HG02571 (cell line): Measurements from ENCODE around the gene ACOXL.
"Not testable (repeated sequence)": the region's sequence is repeated elsewhere in the genome, so short reads cannot be mapped to it uniquely, and the experiment has no call there.

Experiments
- ATAC-seq: cut with Tn5 transposase; IDR thresholded peaks from one replicate; pipeline ENCODE4 v1.9.1; 2021; ENCODE audit warnings: mild to moderate bottlenecking, moderate library complexity; ENCODE audit not compliant: unreplicated experiment

Gene ACOXL

GRCh38 chr2:110732422-110733413 lies at the start of gene ACOXL:
TSS of gene ACOXL (plus strand) at chr2:110732573. CDS start at chr2:110768390, 35,817 bp downstream.
- no peak for ATAC-seq

DNA sequence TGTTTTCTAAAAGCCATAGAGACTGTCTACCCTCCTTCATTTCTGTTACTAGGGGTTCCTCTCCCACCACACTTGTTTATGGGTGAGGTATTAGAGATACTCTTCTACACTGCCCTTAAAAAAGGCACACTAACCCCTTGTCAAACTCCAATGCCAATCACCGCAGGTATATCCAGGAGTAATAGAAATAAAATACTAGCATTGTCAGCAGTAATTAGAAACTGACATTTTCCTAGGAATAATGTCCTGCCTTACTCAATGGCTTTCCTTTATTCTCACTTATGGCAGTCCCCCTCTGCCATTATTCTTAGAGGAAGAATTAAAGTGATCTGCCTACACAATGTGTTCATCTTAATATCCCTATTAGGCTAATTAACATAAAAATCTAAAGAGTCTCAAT lies 49.5 kb upstream of the ACOXL start:
- ATAC-seq, result no peak

DNA sequence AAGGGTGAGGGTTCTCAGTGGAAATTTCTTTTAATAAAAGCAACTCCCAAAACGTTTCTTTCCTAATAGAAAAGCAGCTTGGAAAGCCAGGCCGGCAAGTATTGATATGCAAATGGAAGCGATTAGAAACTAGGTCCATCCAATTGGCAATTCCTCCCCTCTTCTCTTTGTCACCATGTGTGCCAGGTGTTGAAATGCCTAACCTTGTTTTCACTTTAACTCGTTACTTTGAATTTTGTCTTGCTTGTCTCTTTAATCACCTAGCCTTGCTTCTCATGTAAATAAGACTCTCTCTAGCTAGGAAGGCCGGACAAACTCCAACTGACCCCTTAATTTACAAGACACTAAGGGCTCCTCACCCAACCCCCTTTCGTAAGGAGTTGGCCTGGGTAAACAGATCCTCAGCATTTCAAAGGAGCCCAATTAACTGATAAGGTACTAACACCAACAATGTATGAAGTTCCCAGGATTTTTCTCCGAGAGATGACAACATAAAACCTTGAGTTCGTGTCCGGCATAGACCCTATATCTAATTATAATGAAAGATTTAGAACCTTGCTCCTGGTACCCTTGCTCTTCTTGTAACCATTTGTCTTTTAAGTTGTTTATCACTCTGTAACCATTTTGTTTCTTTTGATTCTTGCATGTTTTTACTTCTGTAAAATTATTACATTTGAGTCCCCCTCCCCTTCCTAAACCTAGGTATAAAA lies 44.4 kb upstream of the ACOXL start:
- not testable (repeated sequence) for ATAC-seq

GRCh38 chr2:110688594-110689091 lies 43.7 kb upstream of the ACOXL start:
- no peak for ATAC-seq

GRCh38 chr2:110690083-110690965 lies 42.0 kb upstream of the ACOXL start:
- no peak for ATAC-seq

DNA sequence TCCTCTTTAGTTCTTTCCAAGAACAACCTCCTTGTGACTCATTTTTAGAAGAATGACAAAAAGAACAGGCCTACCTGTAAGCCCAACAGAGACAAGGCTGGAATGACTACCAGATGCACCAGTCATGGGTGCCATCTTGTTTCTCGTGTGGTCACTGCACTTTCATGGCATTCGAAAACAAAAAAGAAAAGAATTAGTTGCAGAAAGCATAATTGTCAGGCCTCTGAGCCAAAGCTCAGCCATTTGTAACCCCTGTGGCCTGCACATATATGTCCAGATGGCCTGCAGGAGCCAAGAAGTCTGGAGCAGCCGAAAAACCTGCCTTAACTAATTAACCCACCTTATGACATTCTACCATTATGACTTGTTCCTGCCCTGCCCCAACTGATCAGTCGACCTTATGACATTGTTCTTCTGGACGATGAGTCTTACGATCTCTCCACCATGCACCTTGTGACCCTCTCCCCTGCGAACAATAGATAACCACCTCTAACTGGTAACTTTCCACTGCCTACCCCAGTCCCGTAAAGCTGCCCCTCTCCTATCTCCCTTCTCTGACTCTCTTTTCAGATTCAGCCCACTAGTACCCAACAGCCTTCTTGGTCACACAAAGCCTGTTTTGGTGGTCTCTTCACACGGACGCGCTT lies 40.6 kb upstream of the ACOXL start:
- ATAC-seq, result no peak

DNA sequence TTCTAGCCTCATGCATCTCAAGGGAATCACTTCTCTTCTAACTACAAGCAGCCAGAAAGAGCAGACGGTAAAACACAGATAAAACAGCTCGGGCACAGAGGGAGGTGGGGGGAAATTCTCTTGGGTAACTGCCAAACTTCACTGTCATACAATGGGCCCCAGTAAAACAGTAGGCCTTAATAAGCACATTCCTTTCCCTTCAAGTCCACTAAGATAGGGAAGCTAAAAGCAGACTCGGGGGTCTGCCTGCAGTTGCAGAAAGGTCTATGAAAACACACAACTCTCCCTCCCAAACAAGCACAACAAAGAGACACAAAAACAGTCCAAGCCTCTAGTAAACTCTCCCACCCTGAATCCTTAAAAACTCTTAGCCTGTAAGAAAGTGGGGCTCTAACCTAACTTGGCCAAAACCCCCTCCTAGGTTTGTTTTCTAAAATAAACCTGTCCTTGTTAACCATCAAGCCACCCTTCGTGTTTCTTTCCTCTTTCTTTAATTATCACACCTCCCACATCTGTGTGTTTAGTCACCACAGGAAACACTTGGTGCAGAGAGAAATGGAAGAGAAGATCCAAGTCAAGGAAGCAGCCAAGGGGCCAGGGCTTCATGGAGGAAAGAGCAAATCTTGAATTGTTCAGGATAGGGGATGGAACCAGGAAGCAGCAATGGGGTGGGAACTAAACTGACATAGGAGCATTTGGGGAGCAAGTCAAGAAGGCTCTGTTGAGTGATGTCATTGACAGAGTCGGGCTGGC lies 37.1 kb upstream of the ACOXL start:
- not testable (repeated sequence) for ATAC-seq

DNA sequence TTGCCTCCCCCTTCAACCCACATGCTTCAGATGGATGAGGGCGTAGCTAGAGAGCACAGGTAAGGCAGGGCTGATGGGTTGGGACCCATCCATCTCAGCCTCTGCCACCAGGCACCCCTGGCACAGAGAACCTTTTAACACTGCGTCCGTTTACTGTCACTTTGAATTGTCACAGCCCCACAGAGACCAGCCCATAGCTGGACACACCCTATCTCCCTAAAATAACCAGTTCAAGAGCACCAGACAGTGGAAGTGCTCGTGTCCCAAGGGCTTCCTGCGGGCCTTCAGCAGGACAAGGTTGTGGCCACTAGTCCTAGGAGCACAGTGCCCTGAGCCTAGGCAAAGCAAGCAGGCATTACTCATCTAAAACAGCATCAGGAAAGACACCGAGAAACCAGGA lies 34.1 kb upstream of the ACOXL start:
- ATAC-seq, result not testable (repeated sequence)

DNA sequence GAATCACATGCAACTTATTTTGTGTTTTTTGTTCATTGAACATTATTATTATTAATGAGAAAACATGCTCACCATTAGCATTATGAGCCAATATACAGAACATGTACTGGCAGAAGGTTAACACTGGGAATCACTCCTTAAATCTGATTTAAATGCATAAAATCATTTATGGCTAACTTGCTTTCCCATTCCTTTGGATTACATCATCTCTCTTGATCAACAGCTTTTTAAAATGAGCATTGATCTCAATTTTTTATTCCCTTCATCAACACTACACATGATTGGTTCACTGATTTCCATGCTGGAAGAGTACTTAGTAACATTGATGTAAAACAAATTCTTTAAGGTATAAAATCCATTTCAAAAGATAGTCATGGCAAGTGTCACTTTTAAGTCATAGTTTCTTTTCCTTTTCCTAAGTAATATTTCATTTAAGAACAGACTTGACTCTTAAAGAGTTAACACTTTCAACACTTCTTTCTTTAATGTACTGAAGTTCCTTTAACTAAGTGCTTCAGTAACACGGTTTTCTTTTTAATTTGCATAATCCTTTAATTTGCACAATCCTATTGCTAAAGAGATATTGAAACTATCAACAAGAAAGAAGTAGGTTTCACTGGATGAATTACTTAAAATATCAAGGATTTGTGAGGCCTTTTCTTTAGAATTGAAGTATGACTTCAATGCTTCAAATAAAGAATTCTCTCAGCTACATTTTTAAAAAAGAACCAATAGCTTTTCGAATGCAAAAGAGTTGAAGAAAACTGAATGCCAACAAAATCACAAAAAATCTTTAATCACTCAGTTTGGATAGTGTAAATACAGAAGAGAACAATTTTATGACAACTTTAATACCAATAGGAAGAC lies 29.6 kb upstream of the ACOXL start:
- ATAC-seq, result no peak

DNA sequence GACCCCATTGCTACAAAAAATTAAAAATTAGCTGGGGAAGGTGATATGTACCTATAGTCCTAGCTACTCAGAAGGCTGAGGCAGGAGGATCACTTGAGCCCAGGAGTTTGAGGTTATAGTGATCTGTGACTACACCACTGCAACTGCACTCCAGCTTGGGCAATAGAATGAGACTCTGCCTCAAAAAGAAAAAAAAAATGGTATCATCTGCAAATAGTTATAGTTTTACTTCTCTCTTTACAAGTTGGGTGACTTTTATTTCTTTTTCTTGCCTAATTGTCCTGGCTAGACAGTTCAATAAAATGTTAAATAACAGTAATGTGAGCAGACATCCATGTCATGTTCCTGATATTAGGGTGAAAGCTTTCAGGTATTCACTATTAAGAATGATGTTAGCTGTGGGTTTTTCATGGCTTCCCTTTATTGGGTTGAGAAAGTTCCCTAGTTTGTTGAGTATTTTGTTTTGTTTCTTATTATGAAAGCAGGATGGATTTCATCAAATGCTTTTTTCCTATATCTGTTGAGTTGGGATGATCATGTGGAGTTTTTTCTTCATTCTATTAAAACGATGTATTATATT lies 24.9 kb upstream of the ACOXL start:
- ATAC-seq, result no peak

DNA sequence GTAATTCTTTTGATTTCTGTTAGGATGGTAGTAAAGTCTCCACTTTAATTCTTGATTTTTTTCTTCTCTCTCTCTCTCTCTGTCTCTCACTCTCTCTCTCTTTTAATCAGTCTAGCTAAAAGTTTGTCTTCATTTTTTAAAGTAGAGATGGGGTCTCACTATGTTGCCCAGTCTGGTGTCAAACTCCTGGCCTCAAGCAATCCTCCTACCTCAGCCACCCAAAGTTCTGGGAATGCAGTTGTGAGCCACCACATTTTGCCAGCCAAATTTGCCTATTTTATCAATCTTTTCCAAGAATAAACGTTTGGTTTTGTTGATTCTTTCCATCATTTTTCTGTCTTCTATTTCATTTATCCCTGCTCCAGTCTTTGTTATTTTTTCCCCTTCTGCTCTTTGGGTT lies 23.9 kb upstream of the ACOXL start:
- no peak for ATAC-seq

GRCh38 chr2:110712737-110713136 lies 19.6 kb upstream of the ACOXL start:
- ATAC-seq, result no peak

DNA sequence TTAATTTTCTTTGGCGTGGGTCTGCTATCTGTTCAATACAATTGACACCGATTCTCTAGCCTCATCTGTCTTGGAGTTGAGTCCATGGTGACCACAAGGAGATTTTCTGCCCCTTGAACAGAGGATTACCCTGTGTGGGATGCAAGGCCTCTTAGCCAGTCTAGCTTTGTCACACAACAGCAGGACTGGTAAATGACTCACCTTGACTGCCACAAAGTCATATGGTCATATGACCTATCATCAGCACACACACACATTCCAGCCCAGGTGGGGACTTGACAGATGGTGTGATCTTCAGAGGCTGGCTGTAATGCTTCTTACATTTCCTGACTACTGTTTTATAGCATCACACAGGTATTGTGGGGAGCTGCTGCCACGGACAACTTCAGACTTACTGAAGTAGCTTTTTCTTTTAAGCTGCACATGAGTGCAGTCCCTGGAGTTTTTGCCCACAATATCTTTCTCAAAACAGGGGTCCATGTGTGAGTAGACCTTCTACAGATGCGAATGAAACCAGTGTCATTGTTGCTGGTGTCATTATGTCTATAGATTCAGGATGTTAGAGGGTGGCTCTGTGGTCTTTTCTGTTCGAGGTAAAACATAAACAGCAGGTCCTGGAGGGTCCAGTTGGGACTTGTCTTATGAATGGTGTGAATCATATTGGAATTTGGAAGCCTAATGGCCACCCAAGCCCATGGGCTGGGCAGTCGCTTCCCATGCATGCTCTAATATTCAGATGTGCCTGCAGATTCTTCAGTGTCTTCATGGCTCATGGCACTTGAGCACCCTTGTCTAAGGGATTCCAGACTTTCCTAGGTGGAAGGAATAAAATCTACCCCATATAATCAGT lies 18.6 kb upstream of the ACOXL start:
- no peak for ATAC-seq

GRCh38 chr2:110714452-110715224 lies 17.7 kb upstream of the ACOXL start:
- no peak for ATAC-seq

GRCh38 chr2:110716959-110717645 lies 15.3 kb upstream of the ACOXL start:
- ATAC-seq, result no peak

DNA sequence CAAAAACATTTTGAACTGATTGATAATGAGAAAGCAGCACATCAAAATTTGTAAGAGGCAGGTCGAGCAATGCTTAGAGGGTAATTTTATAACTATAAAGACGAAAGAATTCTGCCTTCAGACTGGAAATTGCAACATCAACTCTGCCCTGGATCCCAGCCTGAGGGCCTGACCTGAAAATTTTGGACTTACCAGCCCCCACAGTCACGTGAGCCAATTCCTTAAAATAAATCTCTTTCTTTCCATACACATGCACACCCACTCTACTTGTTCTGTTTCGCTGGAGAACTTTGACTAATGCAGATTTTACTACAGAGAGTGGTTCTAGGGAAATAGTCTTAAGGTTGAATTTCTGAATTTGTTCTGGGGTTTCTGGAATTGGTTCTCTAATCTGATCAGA lies 14.6 kb upstream of the ACOXL start:
- ATAC-seq, result no peak
